Caco-2 (cell line): ENCODE results near the gene VASP. TPM values are rescaled to one million over a fixed set of nuclear protein-coding genes. Genes with fewer than 3 reads are reported as not detected.

Source experiments
- BruUV-seq: library from RNA; stranded (reverse); fragments of 400-500 nt; replicated peaks from 2 replicates; lab custom pipeline; 2021; lab: Mats Ljungman, UMichigan
- CTCF ChIA-PET: fragments of 300-600 bp; sonication (Branson Sonifier 250); formaldehyde crosslinking; loops from one replicate; lab custom pipeline; 2022; ENCODE audit warnings: antibody characterized with exemption; lab: Charles Lee
- POLR2A ChIA-PET: fragments of 300-600 bp; sonication (Branson Sonifier 250); formaldehyde crosslinking; loops from one replicate; lab custom pipeline; 2022; ENCODE audit warnings: antibody characterized with exemption; lab: Charles Lee
- DNase-seq, 2 experiments: peaks; one replicate each; pipeline versions ENCODE4 v3.0.0 to v3.0.0-alpha.2; 2020 to 2022
- H3K27me3 ChIP-seq: replicated peaks from 2 replicates; pipeline ENCODE4 v1.6.0; 2011; ENCODE audit warnings: low read length; ENCODE audit not compliant: control insufficient read depth, insufficient read depth
- H3K36me3 ChIP-seq: 2 replicates; pipeline ENCODE4 v1.5.1; 2011; ENCODE audit warnings: low read length; ENCODE audit not compliant: control insufficient read depth, insufficient read depth
- H3K4me1 ChIP-seq: fragments of 250-450 bp; sonication (Bioruptor Pico); 2 replicates; pipeline ENCODE4 v1.5.1; 2020; ENCODE audit warnings: mild to moderate bottlenecking
- H3K4me3 ChIP-seq: 2 replicates; pipeline ENCODE4 v1.5.1; 2011; ENCODE audit warnings: low read depth, mild to moderate bottlenecking, control low read depth, low read length
- H3K9me3 ChIP-seq: fragments of 250-450 bp; sonication (Bioruptor Pico); 2 replicates; pipeline ENCODE4 v1.5.1; 2020; ENCODE audit warnings: mild to moderate bottlenecking, moderate library complexity
- H3K27ac Mint-ChIP-seq: one replicate; pipeline ENCODE4 v1.8.0; 2022; ENCODE audit warnings: mixed read lengths; ENCODE audit not compliant: unreplicated experiment
- H3K27me3 Mint-ChIP-seq: one replicate; pipeline ENCODE4 v1.8.0; 2022; ENCODE audit warnings: mixed read lengths; ENCODE audit not compliant: insufficient read depth, unreplicated experiment
- H3K36me3 Mint-ChIP-seq: one replicate; pipeline ENCODE4 v1.8.0; 2022; ENCODE audit warnings: mild to moderate bottlenecking, mixed read lengths; ENCODE audit not compliant: insufficient read depth, unreplicated experiment
- H3K4me1 Mint-ChIP-seq: one replicate; pipeline ENCODE4 v1.8.0; 2022; ENCODE audit warnings: low read depth, mixed read lengths; ENCODE audit not compliant: unreplicated experiment
- H3K4me3 Mint-ChIP-seq: one replicate; pipeline ENCODE4 v1.8.0; 2022; ENCODE audit warnings: mild to moderate bottlenecking, moderate library complexity, mixed read lengths; ENCODE audit not compliant: unreplicated experiment
- H3K9me3 Mint-ChIP-seq: one replicate; pipeline ENCODE4 v1.8.0; 2022; ENCODE audit warnings: mixed read lengths; ENCODE audit not compliant: unreplicated experiment
- CTCF ChIP-seq, 2 experiments: fragments of 200-600 bp in 1 of 2; IDR thresholded peaks; 1 replicate in 1 of 2; 2 replicates in 1 of 2; pipeline versions ENCODE4 v1.5.1 to v1.8.0; 2011 to 2022; ENCODE audit warnings: antibody characterized with exemption in 1 of 2, control low read depth in 1 of 2, inconsistent platforms in 1 of 2, low read depth in 1 of 2, low read length in 1 of 2, mild to moderate bottlenecking in 1 of 2, moderate library complexity in 1 of 2; ENCODE audit not compliant: insufficient read depth in 1 of 2, severe bottlenecking in 1 of 2, unreplicated experiment in 1 of 2
- intact Hi-C: fragments of 100-400 bp; cut with micrococcal nuclease; formaldehyde crosslinking; loops from one replicate; pipeline ENCODE4 v1.10.0; 2022; ENCODE audit not compliant: unreplicated experiment
- total RNA-seq: library from RNA; stranded (reverse); gene quantifications from 2 replicates; pipeline ENCODE4 v1.2.3, GENCODE V29; 2022

The VASP gene
- total RNA-seq, 1 experiment from 2014 or later: 72.4 TPM

- POLR2A ChIA-PET: interaction anchor here (0.7 kb wide), 1 partner anchor 8 kb away, joined by 3 read pairs; no protein-coding TSS in a partner anchor
- peaks cover 5% of the 10 kb centered on the region for H3K36me3 ChIP-seq
Observed at GRCh38 chr19:45526971-45527370, 19.7 kb downstream of the VASP start.

DNA sequence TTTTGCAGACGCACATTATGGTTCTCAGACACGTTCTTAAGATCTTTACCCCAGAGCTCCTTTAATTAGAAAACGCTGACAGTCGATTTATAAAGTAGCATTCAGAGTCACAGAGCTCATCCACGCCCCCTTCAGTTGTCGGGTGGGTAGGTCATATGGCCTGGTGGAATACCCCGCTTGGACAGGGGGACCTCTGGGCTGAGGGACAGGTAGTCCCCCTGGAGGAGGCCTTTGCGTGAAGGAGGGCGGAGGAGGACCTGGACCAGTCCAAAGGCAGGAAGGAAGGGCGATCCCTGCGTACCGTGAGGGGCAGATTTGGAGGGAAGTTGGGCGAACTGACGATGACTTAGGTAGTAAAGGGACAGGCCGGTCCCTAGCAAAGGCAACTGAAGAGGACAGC lies 20.5 kb downstream of the VASP start:
- CTCF ChIA-PET: interaction anchor here (0.7 to 3.0 kb wide), 5 partner anchors 8 to 150 kb away, joined by 4 to 12 read pairs (median 9); no protein-coding TSS in a partner anchor

More at GRCh38 chr19:45526971-45527370, 19.7 kb downstream of the VASP start:
- intact Hi-C loops: no loop called here
- BruUV-seq: no TSS peak
- no peak for DNase-seq
- peaks cover 60% of the 10 kb centered on the region for H3K36me3 Mint-ChIP-seq
- H3K27ac Mint-ChIP-seq: no peak overlapping the region
- H3K27me3 Mint-ChIP-seq: no peaks in the 10 kb centered on the region
- H3K9me3 Mint-ChIP-seq: peaks cover 8% of the 10 kb centered on the region
- H3K4me1 Mint-ChIP-seq: peaks cover 10% of the 10 kb centered on the region
- Histone ChIP-seq H3K4me3 (no peak overlapping the region), H3K4me1 (0 out of 2 replicates have a peak, but pooled peaks cover 8% of the 10 kb centered on the region), H3K27me3 (no peaks in the 10 kb centered on the region), H3K9me3 (peaks cover 11% of the 10 kb centered on the region)
- TF ChIP-seq CTCF (IDR thresholded peaks at IDR 0.05; ENCODE audit: insufficient read depth in 1 of 2, low read depth in 1 of 2, low read length in 1 of 2, severe bottlenecking in 1 of 2, unreplicated experiment in 1 of 2): no peak
- CTCF ChIA-PET: interaction anchor here (0.7 to 3.0 kb wide), 4 partner anchors 9 to 115 kb away, joined by 4 to 12 read pairs (median 10); no protein-coding TSS in a partner anchor
- H3K4me3 Mint-ChIP-seq: no peak overlapping the region

More for the DNA sequence above, 20.5 kb downstream of the VASP start:
- BruUV-seq: no TSS peak
- Mint-ChIP-seq H3K36me3 (peaks cover 66% of the 10 kb centered on the region), H3K9me3 (peaks cover 15% of the 10 kb centered on the region), H3K27ac (peak overlapping the region; percentile 55), H3K4me1 (peaks cover 10% of the 10 kb centered on the region), H3K4me3 (peak overlapping the region; percentile 85), H3K27me3 (no peaks in the 10 kb centered on the region)
- H3K4me1 ChIP-seq: 0 out of 2 replicates have a peak, but pooled peaks cover 8% of the 10 kb centered on the region
- H3K4me3 ChIP-seq: peak overlapping the region; percentile 63
- peaks cover 5% of the 10 kb centered on the region for H3K36me3 ChIP-seq
- H3K27me3 ChIP-seq: no peaks in the 10 kb centered on the region
- peak in 1 of 2 experiments; percentile 34 for DNase-seq
- intact Hi-C loops: loop anchor here (1.0 kb wide), 1 partner anchor 31 kb away; no protein-coding TSS in a partner anchor
- H3K9me3 ChIP-seq: peaks cover 14% of the 10 kb centered on the region
- peak in 1 of 2 experiments; percentile 8 for TF ChIP-seq CTCF (IDR thresholded peaks at IDR 0.05; ENCODE audit: insufficient read depth in 1 of 2, low read depth in 1 of 2, low read length in 1 of 2, severe bottlenecking in 1 of 2, unreplicated experiment in 1 of 2)
- POLR2A ChIA-PET: interaction anchor here (0.7 kb wide), 1 partner anchor 9 kb away, joined by 3 read pairs; no protein-coding TSS in a partner anchor
